ENCODE data around the gene EEA1.
"Not testable (repeated sequence)": the region's sequence is repeated elsewhere in the genome, so short reads cannot be mapped to it uniquely, and the experiment has no call there.

Gene EEA1

DNA sequence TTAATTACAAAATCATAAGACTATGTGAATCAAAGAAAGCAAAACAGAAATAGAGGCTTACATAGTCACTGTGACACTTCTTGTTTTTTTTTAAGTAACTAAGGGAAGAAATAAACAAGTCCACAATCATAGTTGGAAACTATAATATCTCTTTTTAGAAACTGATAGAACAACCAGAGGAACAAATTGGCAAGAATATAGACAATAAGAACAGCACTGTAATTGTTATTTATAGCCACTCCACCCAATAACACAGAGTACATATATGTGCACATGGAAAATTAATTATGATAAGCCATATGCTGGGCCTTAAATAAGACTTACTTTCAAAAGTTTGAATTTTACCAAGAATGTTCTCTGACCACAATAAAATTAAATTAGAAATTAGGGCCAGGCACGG is 125.2 kb downstream of the EEA1 start:
- H3K27me3 ChIP-seq = no peaks in the 10 kb centered on the region
- H3K4me3 ChIP-seq (ENCODE audit: low read depth, low read length) = no peak overlapping the region
- peaks cover 6% of the 10 kb centered on the region for H3K36me3 ChIP-seq
- no peak for DNase-seq
- TF ChIP-seq, protein P1, sequence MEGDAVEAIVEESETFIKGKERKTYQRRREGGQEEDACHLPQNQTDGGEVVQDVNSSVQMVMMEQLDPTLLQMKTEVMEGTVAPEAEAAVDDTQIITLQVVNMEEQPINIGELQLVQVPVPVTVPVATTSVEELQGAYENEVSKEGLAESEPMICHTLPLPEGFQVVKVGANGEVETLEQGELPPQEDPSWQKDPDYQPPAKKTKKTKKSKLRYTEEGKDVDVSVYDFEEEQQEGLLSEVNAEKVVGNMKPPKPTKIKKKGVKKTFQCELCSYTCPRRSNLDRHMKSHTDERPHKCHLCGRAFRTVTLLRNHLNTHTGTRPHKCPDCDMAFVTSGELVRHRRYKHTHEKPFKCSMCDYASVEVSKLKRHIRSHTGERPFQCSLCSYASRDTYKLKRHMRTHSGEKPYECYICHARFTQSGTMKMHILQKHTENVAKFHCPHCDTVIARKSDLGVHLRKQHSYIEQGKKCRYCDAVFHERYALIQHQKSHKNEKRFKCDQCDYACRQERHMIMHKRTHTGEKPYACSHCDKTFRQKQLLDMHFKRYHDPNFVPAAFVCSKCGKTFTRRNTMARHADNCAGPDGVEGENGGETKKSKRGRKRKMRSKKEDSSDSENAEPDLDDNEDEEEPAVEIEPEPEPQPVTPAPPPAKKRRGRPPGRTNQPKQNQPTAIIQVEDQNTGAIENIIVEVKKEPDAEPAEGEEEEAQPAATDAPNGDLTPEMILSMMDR (IDR thresholded peaks at IDR 0.05; ENCODE audit: low read depth, low read length) = no peak
- no peaks in the 10 kb centered on the region for H3K9me3 ChIP-seq
- no peaks in the 10 kb centered on the region for H3K4me1 ChIP-seq

DNA sequence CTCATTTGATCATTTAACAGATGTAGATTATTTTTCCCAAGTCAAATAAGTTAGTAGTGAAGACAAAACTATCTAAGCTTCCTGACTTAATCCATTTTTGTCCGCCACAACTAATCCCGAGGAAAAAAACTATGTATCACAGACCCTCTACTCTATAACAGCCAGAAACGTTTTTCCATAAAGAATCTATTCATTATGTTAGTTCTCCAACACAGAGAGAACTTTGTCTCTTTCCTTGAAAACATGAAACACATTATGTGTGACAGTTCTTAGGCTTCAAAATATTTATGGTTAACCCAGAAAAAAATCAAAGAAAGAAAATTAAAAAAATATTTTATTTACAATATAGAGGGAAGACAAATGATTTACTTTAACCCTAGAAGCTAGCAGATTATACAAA is 126.2 kb downstream of the EEA1 start:
- TF ChIP-seq, protein P1 (IDR thresholded peaks at IDR 0.05; ENCODE audit: low read depth, low read length) = no peak
- Histone ChIP-seq H3K27me3 (no peaks in the 10 kb centered on the region), H3K9me3 (no peaks in the 10 kb centered on the region), H3K4me1 (no peaks in the 10 kb centered on the region), H3K36me3 (peaks cover 4% of the 10 kb centered on the region), H3K4me3 (ENCODE audit: low read depth, low read length) (no peak overlapping the region)
- DNase-seq = no peak

DNA sequence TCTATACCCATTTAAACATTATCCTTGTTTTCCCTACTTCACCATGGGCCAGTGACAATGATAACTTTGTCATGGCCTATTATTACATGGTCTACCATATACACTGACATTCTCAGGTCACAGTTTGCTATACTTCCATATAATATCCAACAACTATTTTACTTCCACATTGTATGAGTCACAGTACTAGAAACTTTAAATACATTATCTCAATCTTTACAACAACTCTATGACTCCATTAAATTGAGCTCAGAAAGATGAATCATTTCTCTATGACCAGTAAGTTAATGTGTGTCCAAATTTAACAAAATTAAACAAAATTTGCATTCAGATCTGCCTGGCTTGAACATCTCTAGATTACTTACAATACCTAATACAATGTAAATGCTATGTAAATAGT is 132.4 kb downstream of the EEA1 start:
- Histone ChIP-seq H3K36me3 (no peaks in the 10 kb centered on the region; the same call in 1 of the 2 replicates), H3K4me3 (ENCODE audit: low read depth, low read length) (no peak overlapping the region), H3K9me3 (no peaks in the 10 kb centered on the region), H3K27me3 (no peaks in the 10 kb centered on the region), H3K4me1 (no peaks in the 10 kb centered on the region)
- no peak for DNase-seq
- TF ChIP-seq, protein P1 (IDR thresholded peaks at IDR 0.05; ENCODE audit: low read depth, low read length) = no peak

DNA sequence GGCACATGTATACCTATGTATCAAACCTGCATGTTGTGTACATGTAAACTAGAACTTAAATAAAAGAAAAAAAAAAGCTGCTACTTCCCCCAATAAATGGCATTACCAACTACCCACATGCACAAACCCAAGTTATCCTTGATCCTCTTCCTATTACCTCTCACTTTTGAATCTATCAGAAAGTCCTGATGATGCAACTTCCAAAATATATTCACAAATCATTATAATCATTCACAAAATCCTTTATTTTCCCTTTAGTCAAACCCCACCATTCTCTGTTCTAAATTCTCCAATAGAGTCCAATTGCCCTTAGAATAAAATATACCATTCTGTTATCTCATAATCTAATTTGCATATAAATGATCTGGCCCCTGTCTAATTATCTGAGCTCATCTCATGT is 134.3 kb downstream of the EEA1 start:
- no peaks in the 10 kb centered on the region for H3K27me3 ChIP-seq
- H3K36me3 ChIP-seq = no peaks in the 10 kb centered on the region; the same call in 1 of the 2 replicates
- H3K4me3 ChIP-seq (ENCODE audit: low read depth, low read length) = no peak overlapping the region
- TF ChIP-seq, protein P1 (IDR thresholded peaks at IDR 0.05; ENCODE audit: low read depth, low read length) = no peak
- no peaks in the 10 kb centered on the region for H3K4me1 ChIP-seq
- no peak for DNase-seq
- H3K9me3 ChIP-seq = no peaks in the 10 kb centered on the region

DNA sequence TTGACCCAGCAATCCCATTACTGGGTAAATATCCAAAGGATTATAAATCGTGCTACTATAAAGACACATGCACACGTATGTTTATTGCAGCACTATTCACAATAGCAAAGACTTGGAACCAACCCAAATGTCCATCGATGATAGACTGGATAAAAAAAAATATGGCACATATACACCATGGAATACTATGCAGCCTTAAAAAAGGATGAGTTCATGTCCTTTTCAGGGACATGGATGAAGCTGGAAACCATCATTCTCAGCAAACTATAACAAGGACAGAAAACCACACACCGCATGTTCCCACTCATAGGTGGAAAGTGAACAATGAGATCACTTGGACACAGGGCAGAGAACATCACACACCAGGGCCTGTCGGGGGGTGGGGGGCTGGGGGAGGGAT is 134.7 kb downstream of the EEA1 start:
- not testable (repeated sequence) for H3K36me3 ChIP-seq

DNA sequence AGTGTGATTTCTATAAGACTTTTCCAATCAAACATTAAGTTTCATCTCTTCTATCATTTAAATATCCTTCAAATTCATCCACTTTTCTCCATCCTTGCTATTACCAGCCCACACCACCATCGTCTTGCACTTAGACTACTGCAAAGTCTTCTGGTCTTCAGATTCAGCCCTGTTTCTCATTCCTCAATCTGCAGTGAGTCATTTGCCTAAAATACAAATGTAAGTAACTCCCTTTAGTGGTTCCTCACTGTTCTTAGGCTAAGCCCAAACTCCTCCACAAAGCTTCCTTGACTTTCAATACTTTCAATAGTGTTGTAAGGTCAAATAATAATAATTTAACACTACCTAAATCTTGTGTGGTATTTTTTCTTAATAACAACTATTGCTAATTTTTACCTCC is 143.1 kb downstream of the EEA1 start:
- Histone ChIP-seq H3K36me3 (no peaks in the 10 kb centered on the region), H3K4me3 (ENCODE audit: low read depth, low read length) (no peak overlapping the region), H3K4me1 (no peaks in the 10 kb centered on the region), H3K27me3 (no peaks in the 10 kb centered on the region), H3K9me3 (no peaks in the 10 kb centered on the region)
- TF ChIP-seq, protein P1 (IDR thresholded peaks at IDR 0.05; ENCODE audit: low read depth, low read length) = no peak
- no peak for DNase-seq

More for the DNA sequence above, 134.7 kb downstream of the EEA1 start:
- H3K9me3 ChIP-seq; H3K27me3 ChIP-seq; DNase-seq; H3K4me3 ChIP-seq (ENCODE audit: low read depth, low read length); H3K4me1 ChIP-seq: not testable (repeated sequence)

DNA sequence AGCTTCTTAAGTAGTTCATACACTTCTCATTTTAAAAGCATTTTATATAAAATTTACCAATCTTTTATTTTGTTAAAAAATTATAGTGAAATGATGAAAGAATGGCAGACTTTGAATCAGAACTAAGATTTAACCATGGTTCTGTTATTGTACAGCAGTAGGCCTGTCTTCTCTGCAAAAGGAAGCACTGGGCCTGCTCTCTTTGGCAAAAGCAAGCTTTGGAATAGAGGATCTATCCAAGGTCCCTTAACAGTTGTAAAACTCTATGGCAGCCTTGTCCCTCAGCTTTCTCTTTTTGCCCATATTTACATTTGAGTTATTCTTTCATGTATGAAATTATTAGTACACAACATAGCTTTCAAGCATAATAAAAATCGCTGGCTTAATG is 143.5 kb downstream of the EEA1 start:
- no peaks in the 10 kb centered on the region for H3K27me3 ChIP-seq
- TF ChIP-seq, protein P1 (IDR thresholded peaks at IDR 0.05; ENCODE audit: low read depth, low read length) = no peak
- H3K4me1 ChIP-seq = no peaks in the 10 kb centered on the region
- no peak overlapping the region for H3K4me3 ChIP-seq (ENCODE audit: low read depth, low read length)
- H3K36me3 ChIP-seq = no peaks in the 10 kb centered on the region
- H3K9me3 ChIP-seq = no peaks in the 10 kb centered on the region
- no peak for DNase-seq
